ENCODE results near the gene CCDC43.
"Not testable (repeated sequence)": the region's sequence is repeated elsewhere in the genome, so short reads cannot be mapped to it uniquely, and the experiment has no call there.

CCDC43 gene

GRCh38 chr17:44672479-44673093, 17.0 kb downstream of the CCDC43 start:
- DNase-seq (ENCODE audit: low spot score) = no peak

DNA sequence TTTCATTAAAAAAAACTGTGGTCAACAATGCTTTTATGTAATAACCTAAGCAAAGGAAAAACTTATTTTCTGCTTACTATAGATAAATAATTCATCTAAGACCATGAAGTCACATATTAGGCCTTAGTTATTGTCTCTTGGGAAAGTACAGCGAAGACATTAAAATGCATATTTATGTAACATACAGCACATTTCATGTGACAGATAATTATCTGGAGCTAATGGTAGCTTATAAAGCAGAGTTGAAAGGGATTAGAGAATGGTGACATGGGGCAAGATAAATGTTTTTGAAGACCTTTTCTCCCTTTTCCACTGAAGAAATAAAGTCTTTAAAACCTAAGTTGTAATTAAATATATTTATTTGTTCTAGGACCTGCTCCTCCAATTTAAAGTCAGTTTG, 23.6 kb downstream of the CCDC43 start:
- DNase-seq (ENCODE audit: low spot score) = no peak

- DNase-seq (ENCODE audit: low spot score) = no peak
Observed at GRCh38 chr17:44664867-44665266, 24.7 kb downstream of the CCDC43 start.

DNA sequence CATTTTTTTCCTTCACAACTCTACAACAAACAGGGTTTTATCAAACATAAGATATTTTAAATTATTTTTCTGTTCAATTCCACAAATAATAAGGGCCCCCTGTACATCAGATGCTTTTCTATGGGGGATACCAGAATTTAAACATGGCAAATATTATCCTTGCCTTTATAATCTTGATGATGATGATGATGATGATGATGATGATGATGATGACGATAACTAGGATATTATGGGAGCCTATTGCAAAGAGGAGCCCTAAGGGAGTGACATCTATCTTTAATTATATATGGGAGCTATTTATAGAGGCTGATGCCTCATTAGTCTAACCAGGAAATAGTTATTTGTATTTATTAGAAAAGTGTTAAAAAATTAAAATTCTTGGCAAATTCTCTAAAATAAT, 26.5 kb downstream of the CCDC43 start:
- no peak for DNase-seq (ENCODE audit: low spot score)

DNA sequence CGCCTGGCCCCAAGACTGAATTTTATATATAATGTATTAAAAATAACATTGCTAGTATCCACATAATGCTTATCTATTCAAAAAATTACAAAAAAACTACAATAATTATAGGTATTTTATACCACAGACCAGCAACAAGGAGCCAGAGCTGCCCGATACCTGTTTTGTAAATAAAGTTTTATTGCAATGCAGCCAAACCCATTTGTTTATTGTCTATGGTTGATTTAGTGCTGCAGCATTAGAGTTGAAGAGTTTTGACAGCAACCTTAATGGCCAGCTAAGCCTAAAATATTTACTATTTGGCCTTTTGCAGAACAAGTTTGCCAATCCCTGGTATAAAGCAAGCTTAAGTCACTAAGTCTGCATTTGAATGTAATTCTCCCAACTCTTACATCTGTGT, 27.7 kb downstream of the CCDC43 start:
- DNase-seq (ENCODE audit: low spot score) = no peak

GRCh38 chr17:44655983-44656710, 33.4 kb downstream of the CCDC43 start, which contains the start of gene MEIOC:
Gene MEIOC, plus strand, starts transcription at chr17:44656468. Its CDS starts 146 bp downstream, at chr17:44656614.
- peak; percentile 80 for DNase-seq (ENCODE audit: low spot score)

DNA sequence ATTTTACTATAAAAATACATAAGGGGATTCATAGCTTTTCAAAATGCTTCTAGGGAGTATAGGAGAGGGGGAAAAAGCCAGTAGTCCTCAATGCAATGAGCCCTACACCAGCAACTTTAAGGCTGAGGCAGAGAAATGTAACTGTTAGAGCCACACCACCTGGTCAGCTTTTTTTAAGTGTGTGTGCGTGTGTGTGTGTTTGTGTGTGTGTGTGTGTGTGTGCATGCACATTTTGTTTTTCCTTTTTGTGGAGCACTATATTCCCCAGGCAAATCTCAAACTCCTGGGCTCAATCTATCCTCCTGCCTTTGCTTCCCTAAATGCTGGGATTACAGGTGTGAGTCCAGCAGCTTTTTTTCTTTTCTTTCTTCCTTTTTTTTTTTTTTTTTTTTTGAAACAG, 35.6 kb downstream of the CCDC43 start:
- DNase-seq (ENCODE audit: low spot score) = no peak

GRCh38 chr17:44653384-44653783, 36.2 kb downstream of the CCDC43 start:
- DNase-seq (ENCODE audit: low spot score) = no peak

- no peak for DNase-seq (ENCODE audit: low spot score)
Observed at GRCh38 chr17:44652727-44653126, 36.8 kb downstream of the CCDC43 start.

DNA sequence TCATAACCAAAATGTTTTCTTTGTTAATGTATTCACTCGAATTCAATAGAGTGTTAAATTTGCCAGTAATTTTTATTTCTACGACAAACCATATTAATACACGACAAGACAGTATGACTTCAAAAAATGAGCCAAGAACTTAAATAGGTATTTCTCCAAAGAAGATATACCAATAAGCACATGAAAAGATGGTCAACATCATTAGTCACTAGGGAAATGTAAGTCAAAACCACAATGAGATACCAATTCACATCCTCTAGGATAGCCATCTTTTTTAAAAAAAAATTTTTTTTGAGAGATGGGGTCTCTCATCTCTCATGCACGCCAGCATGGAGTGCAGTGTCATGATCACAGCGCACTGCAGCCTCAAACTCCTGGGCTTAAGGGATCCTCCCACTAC, 38.3 kb downstream of the CCDC43 start:
- DNase-seq (ENCODE audit: low spot score) = no peak

DNA sequence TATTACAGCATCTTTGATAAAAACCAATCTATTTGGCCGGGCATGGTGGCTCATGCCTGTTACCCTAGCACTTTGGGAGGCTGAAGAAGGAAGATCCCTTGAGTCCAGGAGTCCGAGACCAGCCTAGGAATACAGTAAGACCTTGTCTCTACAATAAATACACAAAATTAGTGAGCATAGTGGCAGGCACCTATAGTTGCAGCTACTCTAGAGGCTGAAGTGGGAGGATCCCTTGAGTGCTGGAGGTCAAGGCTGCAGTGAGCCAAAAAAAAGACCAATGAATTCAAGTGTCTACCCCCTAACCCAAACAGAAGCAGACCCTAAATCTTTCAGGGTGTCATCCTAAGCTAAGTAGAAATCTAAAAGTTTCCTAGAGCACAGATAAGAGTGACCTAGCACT, 40.6 kb downstream of the CCDC43 start:
- no peak for DNase-seq (ENCODE audit: low spot score)

DNA sequence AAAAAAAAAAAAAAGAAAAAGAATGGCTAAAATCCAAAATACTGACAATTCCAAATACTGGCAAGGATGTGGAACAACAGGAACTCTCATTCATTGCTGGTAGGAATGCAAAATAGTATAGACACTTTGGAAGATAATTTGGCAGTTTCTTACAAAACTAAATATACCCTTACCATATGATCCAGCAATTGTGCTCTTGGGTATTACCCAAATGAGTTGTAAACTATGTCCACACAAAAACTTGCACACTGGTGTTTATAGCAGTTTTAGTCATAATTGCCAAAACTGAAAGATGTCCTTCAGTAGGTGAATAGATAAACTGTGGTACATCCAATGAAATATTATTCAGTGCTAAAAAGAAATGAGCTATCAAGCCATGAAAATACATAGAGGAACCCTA, 41.8 kb downstream of the CCDC43 start:
- DNase-seq (ENCODE audit: low spot score) = no peak

DNA sequence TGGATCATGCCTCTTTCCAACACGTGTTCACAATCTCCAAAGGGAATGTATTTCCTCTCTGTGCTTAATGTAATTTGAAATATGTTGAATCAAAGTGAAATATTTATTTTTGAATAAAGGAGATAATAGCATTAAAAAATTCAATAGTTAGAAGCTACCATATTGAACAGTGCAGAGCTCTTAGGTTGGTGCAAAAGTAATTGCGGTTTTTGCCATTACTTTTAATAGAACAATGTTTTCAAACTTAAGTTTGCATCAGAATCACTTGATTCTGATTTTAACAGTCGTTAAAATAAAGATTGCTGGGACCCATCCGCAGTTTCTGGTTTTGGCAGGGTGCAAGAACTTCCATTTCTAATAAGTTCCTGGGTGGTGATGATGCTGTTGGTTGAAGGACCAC, 43.3 kb downstream of the CCDC43 start:
- no peak for DNase-seq (ENCODE audit: low spot score)

DNA sequence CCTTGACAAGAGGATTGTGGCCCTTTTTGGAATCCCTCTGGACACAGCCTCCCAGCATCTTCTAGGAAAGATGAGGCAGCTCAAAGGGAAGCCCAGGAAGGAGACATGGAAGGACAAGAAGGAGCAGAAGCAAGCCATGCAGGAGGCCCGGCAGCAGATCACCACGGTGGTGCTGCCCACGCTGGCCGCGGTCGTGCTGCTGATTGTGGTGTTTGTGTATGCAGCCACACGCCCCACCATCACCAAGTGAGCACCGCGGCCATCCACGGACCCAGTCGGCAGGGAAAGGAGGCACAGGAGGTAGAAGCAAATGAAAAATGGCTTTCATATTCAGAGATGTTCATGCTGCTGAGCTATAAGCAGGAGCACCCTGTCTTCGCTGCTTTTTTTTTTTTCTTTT, 44.2 kb downstream of the CCDC43 start:
- no peak for DNase-seq (ENCODE audit: low spot score)

DNA sequence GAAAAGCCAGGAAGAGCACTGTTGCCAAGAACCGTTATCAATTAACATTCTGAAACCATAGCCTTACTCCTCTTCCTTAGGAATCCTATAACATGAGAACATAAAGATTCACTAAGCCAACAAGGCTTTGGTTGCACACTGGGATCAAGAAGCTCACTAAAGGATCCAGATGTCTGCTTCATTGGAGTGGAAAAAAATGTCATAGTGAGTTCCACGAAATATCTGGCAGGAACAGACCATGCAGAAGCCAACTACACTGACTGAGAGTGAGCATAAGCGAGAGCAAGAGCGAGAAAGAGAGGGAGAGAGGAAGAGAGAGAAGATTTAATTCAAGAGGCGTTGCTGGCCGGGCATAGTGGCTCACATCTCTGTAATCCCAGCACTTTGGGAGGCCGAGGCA, 46.7 kb downstream of the CCDC43 start:
- no peak for DNase-seq (ENCODE audit: low spot score)

GRCh38 chr17:44637066-44637465, 52.5 kb downstream of the CCDC43 start:
- DNase-seq (ENCODE audit: low spot score) = no peak

- DNase-seq (ENCODE audit: low spot score) = no peak
Observed at GRCh38 chr17:44636562-44636961, 53.0 kb downstream of the CCDC43 start.

GRCh38 chr17:44634401-44634800, 55.2 kb downstream of the CCDC43 start:
- not testable (repeated sequence) for DNase-seq (ENCODE audit: low spot score)

GRCh38 chr17:44633998-44634397, 55.6 kb downstream of the CCDC43 start:
- DNase-seq (ENCODE audit: low spot score) = no peak

GRCh38 chr17:44630703-44631102, 58.9 kb downstream of the CCDC43 start:
- no peak for DNase-seq (ENCODE audit: low spot score)

- DNase-seq (ENCODE audit: low spot score) = no peak
Observed at GRCh38 chr17:44629314-44629713, 60.3 kb downstream of the CCDC43 start.

DNA sequence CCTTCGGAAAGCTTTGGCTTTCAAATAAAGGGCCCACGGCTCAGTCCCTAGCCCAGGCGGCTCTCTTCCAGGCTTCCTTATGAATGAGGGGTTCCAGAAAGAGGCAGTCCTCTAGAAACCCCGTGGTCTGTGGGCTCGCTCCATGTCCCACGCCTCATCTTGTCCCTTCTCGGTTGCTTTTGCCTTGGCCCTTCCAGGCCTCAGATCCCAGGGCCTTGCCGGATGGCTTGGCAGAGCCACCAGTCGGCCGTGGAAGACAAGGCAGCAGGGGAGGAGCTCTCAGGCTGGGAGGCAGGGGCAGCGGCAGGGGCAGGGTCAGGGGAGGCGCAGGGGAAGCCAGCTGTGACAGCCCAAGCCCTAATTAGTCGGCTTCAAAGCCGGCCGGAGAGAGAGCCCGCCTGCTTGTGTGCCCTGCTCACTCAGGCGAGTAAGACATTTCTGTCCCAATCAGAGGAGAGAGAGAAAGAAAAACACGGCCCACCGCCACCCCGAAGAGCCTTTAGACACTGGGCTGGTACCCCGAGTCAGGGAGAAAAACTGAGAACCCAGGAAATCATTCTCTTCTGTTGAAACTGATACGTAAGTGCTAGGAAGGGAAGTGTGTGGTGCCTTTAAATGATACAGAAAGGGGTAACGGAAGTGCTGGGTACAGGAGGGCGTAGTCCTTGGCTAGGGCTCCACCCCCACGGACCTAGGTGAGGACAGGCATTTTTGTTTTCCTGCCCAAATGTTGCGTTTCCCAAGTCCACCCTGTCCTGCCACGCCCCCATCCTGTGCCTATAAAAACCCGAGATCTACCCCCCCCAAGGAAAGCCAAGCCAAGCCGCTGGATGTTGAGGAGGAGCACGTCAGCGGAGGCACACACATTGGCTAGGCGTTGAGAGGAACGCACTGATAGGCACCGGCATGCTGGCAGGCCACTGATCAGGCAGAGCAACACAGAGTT, 61.1 kb downstream of the CCDC43 start:
- DNase-seq (ENCODE audit: low spot score) = peak; percentile 66

Measured in germinal center (tissue), 1 donor.